MM.1S (cell line): ENCODE results near the gene GATA5.

ENCODE experiments used
- DNase-seq: peaks from one replicate; pipeline ENCODE4 v3.0.0-alpha.2; 2015
- H2AFZ ChIP-seq: fragments of 300-600 bp; sonication (generic); 2 replicates; pipeline ENCODE4 v1.6.0; 2016; ENCODE audit warnings: antibody characterized with exemption, low read length
- H3F3A ChIP-seq: fragments of 300-600 bp; sonication (generic); 2 replicates; pipeline ENCODE4 v1.6.1; 2016; ENCODE audit warnings: mild to moderate bottlenecking, antibody characterized with exemption, low read length, moderate library complexity, mixed read lengths; ENCODE audit not compliant: insufficient read depth
- H3K27ac ChIP-seq: fragments of 300-600 bp; sonication (generic); 2 replicates; pipeline ENCODE4 v1.5.1; 2016; ENCODE audit warnings: mild to moderate bottlenecking, low read length
- H3K27me3 ChIP-seq: fragments of 300-600 bp; sonication (generic); replicated peaks from 2 replicates; pipeline ENCODE4 v1.6.0; 2016; ENCODE audit warnings: low read length; ENCODE audit not compliant: insufficient read depth
- H3K36me3 ChIP-seq: fragments of 300-600 bp; sonication (generic); replicated peaks from 2 replicates; pipeline ENCODE4 v1.6.1; 2016; ENCODE audit warnings: mild to moderate bottlenecking, low read length, mixed read lengths; ENCODE audit not compliant: insufficient read depth
- H3K4me1 ChIP-seq: fragments of 300-600 bp; sonication (generic); 2 replicates; pipeline ENCODE4 v1.6.1; 2016; ENCODE audit warnings: low read length, mixed read lengths
- H3K4me2 ChIP-seq: fragments of 300-600 bp; sonication (generic); 2 replicates; pipeline ENCODE4 v1.6.0; 2016; ENCODE audit warnings: low read depth, low read length
- H3K4me3 ChIP-seq: fragments of 300-600 bp; sonication (generic); 2 replicates; pipeline ENCODE4 v1.5.1; 2016; ENCODE audit warnings: low read length, mixed read lengths
- H3K79me2 ChIP-seq: fragments of 300-600 bp; sonication (generic); 2 replicates; pipeline ENCODE4 v1.6.1; 2016; ENCODE audit warnings: mixed run types, low read length, mixed read lengths
- H3K9ac ChIP-seq: fragments of 300-600 bp; sonication (generic); 2 replicates; pipeline ENCODE4 v1.6.1; 2016; ENCODE audit warnings: low read length, mixed read lengths
- H3K9me2 ChIP-seq: fragments of 300-600 bp; sonication (generic); replicated peaks from 2 replicates; pipeline ENCODE4 v1.6.1; 2016; ENCODE audit warnings: mild to moderate bottlenecking, low read length, mixed read lengths; ENCODE audit not compliant: insufficient read depth
- H3K9me3 ChIP-seq: fragments of 300-600 bp; sonication (generic); replicated peaks from 2 replicates; pipeline ENCODE4 v1.6.1; 2016; ENCODE audit warnings: mild to moderate bottlenecking, low read length, mixed read lengths; ENCODE audit not compliant: insufficient read depth
- H4K20me1 ChIP-seq: fragments of 300-600 bp; sonication (generic); 2 replicates; pipeline ENCODE4 v1.6.1; 2016; ENCODE audit warnings: mild to moderate bottlenecking, low read length, moderate library complexity, mixed read lengths; ENCODE audit not compliant: insufficient read depth
- CTCF ChIP-seq: fragments of 300-600 bp; sonication (generic); IDR thresholded peaks from 2 replicates; pipeline ENCODE4 v1.5.1; 2016; ENCODE audit warnings: antibody characterized with exemption, low read length, mixed read lengths
- EZH2 ChIP-seq: fragments of 300-600 bp; sonication (generic); optimal IDR thresholded peaks from 2 replicates; pipeline ENCODE3; 2017; ENCODE audit warnings: low read depth, mild to moderate bottlenecking, antibody characterized with exemption, low read length, mixed read lengths
- EZH2phosphoT487 ChIP-seq: fragments of 300-600 bp; sonication (generic); IDR thresholded peaks from 2 replicates; pipeline ENCODE4 v1.6.1; 2018; ENCODE audit warnings: antibody characterized with exemption, low read length

The GATA5 gene

GRCh38 chr20:62451156-62451767 is 24.5 kb downstream of the GATA5 start:
- Histone ChIP-seq H3K9me2 (no peaks in the 10 kb centered on the region), H3K79me2 (no peaks in the 10 kb centered on the region), H3K36me3 (no peaks in the 10 kb centered on the region), H3K9ac (no peak overlapping the region), H3K27ac (no peak overlapping the region), H3K4me1 (no peaks in the 10 kb centered on the region), H3K4me2 (no peak overlapping the region), H3F3A (no peaks in the 10 kb centered on the region), H2AFZ (no peak overlapping the region), H3K9me3 (no peaks in the 10 kb centered on the region), H3K4me3 (no peak overlapping the region), H4K20me1 (no peaks in the 10 kb centered on the region), H3K27me3 (peaks cover 97% of the 10 kb centered on the region)
- DNase-seq = no peak
- TF ChIP-seq CTCF = no peak
- TF ChIP-seq EZH2phosphoT487 = no peak

- Histone ChIP-seq H3K27me3 (peaks cover 93% of the 10 kb centered on the region), H3K27ac (no peak overlapping the region), H3K36me3 (no peaks in the 10 kb centered on the region), H3F3A (no peaks in the 10 kb centered on the region), H3K9me2 (no peaks in the 10 kb centered on the region), H3K4me3 (no peak overlapping the region), H3K4me1 (no peaks in the 10 kb centered on the region), H4K20me1 (no peaks in the 10 kb centered on the region), H3K9ac (no peak overlapping the region), H2AFZ (no peak overlapping the region), H3K79me2 (no peaks in the 10 kb centered on the region), H3K9me3 (no peaks in the 10 kb centered on the region), H3K4me2 (no peak overlapping the region)
- TF ChIP-seq EZH2phosphoT487 (no peak), EZH2 (no peak), CTCF (peak; percentile 20)
- no peak for DNase-seq
Observed at GRCh38 chr20:62449951-62450691, 25.7 kb downstream of the GATA5 start.

GRCh38 chr20:62448788-62449187 is 27.0 kb downstream of the GATA5 start:
- H3K9me3 ChIP-seq = no peaks in the 10 kb centered on the region
- no peak overlapping the region for H3K4me2 ChIP-seq
- H3K27ac ChIP-seq = no peak overlapping the region
- H4K20me1 ChIP-seq = no peaks in the 10 kb centered on the region
- no peaks in the 10 kb centered on the region for H3K4me1 ChIP-seq
- H3K79me2 ChIP-seq = no peaks in the 10 kb centered on the region
- no peak overlapping the region for H3K4me3 ChIP-seq
- peaks cover 93% of the 10 kb centered on the region for H3K27me3 ChIP-seq
- DNase-seq = no peak
- no peaks in the 10 kb centered on the region for H3K9me2 ChIP-seq
- no peaks in the 10 kb centered on the region for H3K36me3 ChIP-seq
- no peaks in the 10 kb centered on the region for H3F3A ChIP-seq
- no peak overlapping the region for H3K9ac ChIP-seq
- TF ChIP-seq EZH2 (no peak), CTCF (no peak), EZH2phosphoT487 (no peak)
- H2AFZ ChIP-seq = no peak overlapping the region
